ENCODE data around the gene HOXD13. TPM values are rescaled to one million over a fixed set of nuclear protein-coding genes. Genes with fewer than 3 reads are reported as not detected.

The HOXD13 gene
- total RNA-seq, 1 experiment from 2014 or later: 32.7 TPM

- peak overlapping the region; percentile 88 for H3K27ac ChIP-seq (ENCODE audit: low read depth, low read length, poor library complexity, severe bottlenecking)
- no peak for TF ChIP-seq EZH2 (IDR thresholded peaks at IDR 0.05; ENCODE audit: borderline replicate concordance, low read depth, low read length, poor library complexity, severe bottlenecking)
- TF ChIP-seq CTCF (conservative IDR thresholded peaks at IDR 0.05; ENCODE audit: low read depth, low read length): no peak
- ChIA-PET CTCF (interaction anchor here (0.5 to 2.4 kb wide), 3 partner anchors 10 to 542 kb away, joined by 4 to 7 read pairs (median 5); partner anchors contain the start of gene HOXD9), POLR2A (ENCODE audit: low non-redundant PET) (interaction anchor here (0.6 kb wide), 1 partner anchor 16 kb away, joined by 4 read pairs; no protein-coding TSS in a partner anchor)
- no TSS peak for BruUV-seq (replicated peaks)
- intact Hi-C loops (cut with micrococcal nuclease; ENCODE audit: unreplicated experiment): no loop called here
- H3K36me3 ChIP-seq (ENCODE audit: insufficient read depth, low read length, poor library complexity, severe bottlenecking): peaks cover 67% of the 10 kb centered on the region
- H3K4me1 ChIP-seq (ENCODE audit: insufficient read depth, low read length, poor library complexity, severe bottlenecking): peaks cover 6% of the 10 kb centered on the region
- H3K9me3 ChIP-seq (ENCODE audit: low read depth, low read length, poor library complexity, severe bottlenecking): no peaks in the 10 kb centered on the region
- no peak for DNase-seq (ENCODE audit: low spot score)
- peak overlapping the region; percentile 73 for H3K4me3 ChIP-seq (ENCODE audit: low read depth, low read length, poor library complexity, severe bottlenecking)
- no peaks in the 10 kb centered on the region for H3K27me3 ChIP-seq (replicated peaks; ENCODE audit: insufficient read depth, low read depth, low read length, poor library complexity)
Observed at GRCh38 chr2:176111846-176112374, 19.4 kb downstream of the HOXD13 start.

- H3K27me3 ChIP-seq (replicated peaks; ENCODE audit: insufficient read depth, low read depth, low read length, poor library complexity): no peaks in the 10 kb centered on the region
- ChIA-PET POLR2A (ENCODE audit: low non-redundant PET) (no interaction called here), CTCF (interaction anchor here (1.4 to 2.4 kb wide), 2 partner anchors 9 to 541 kb away, joined by 4 to 7 read pairs; partner anchors contain the start of gene HOXD9)
- H3K4me3 ChIP-seq (ENCODE audit: low read depth, low read length, poor library complexity, severe bottlenecking): peak overlapping the region; percentile 73
- peak overlapping the region; percentile 88 for H3K27ac ChIP-seq (ENCODE audit: low read depth, low read length, poor library complexity, severe bottlenecking)
- no peaks in the 10 kb centered on the region for H3K9me3 ChIP-seq (ENCODE audit: low read depth, low read length, poor library complexity, severe bottlenecking)
- peak; percentile 39 for DNase-seq (ENCODE audit: low spot score)
- peaks cover 75% of the 10 kb centered on the region for H3K36me3 ChIP-seq (ENCODE audit: insufficient read depth, low read length, poor library complexity, severe bottlenecking)
- TF ChIP-seq EZH2 (IDR thresholded peaks at IDR 0.05; ENCODE audit: borderline replicate concordance, low read depth, low read length, poor library complexity, severe bottlenecking) (no peak), CTCF (conservative IDR thresholded peaks at IDR 0.05; ENCODE audit: low read depth, low read length) (no peak)
- intact Hi-C loops (cut with micrococcal nuclease; ENCODE audit: unreplicated experiment): no loop called here
- H3K4me1 ChIP-seq (ENCODE audit: insufficient read depth, low read length, poor library complexity, severe bottlenecking): peaks cover 13% of the 10 kb centered on the region
- BruUV-seq (replicated peaks): no TSS peak
Observed at GRCh38 chr2:176112375-176113302, 20.1 kb downstream of the HOXD13 start.

- H3K27me3 ChIP-seq (replicated peaks; ENCODE audit: insufficient read depth, low read depth, low read length, poor library complexity): no peaks in the 10 kb centered on the region
- BruUV-seq (replicated peaks): no TSS peak
- TF ChIP-seq EZH2 (IDR thresholded peaks at IDR 0.05; ENCODE audit: borderline replicate concordance, low read depth, low read length, poor library complexity, severe bottlenecking) (no peak), CTCF (conservative IDR thresholded peaks at IDR 0.05; ENCODE audit: low read depth, low read length) (no peak)
- peaks cover 85% of the 10 kb centered on the region for H3K36me3 ChIP-seq (ENCODE audit: insufficient read depth, low read length, poor library complexity, severe bottlenecking)
- peak; percentile 34 for DNase-seq (ENCODE audit: low spot score)
- H3K4me1 ChIP-seq (ENCODE audit: insufficient read depth, low read length, poor library complexity, severe bottlenecking): peaks cover 22% of the 10 kb centered on the region
- CTCF ChIA-PET: interaction anchor here (1.4 kb wide), 2 partner anchors 13 to 538 kb away, joined by 3 read pairs; no protein-coding TSS in a partner anchor
- POLR2A ChIA-PET (ENCODE audit: low non-redundant PET): no interaction called here
- peak overlapping the region; percentile 88 for H3K27ac ChIP-seq (ENCODE audit: low read depth, low read length, poor library complexity, severe bottlenecking)
- H3K4me3 ChIP-seq (ENCODE audit: low read depth, low read length, poor library complexity, severe bottlenecking): peak overlapping the region; percentile 73
- intact Hi-C loops (cut with micrococcal nuclease; ENCODE audit: unreplicated experiment): no loop called here
- H3K9me3 ChIP-seq (ENCODE audit: low read depth, low read length, poor library complexity, severe bottlenecking): no peaks in the 10 kb centered on the region
Observed at GRCh38 chr2:176114120-176114929, 21.8 kb downstream of the HOXD13 start.
